Caco-2 (cell line): ENCODE data around the gene HDAC4. TPM values are rescaled to one million over a fixed set of nuclear protein-coding genes. Genes with fewer than 3 reads are reported as not detected.

ENCODE experiments used
- BruUV-seq: library from RNA; stranded (reverse); fragments of 400-500 nt; replicated peaks from 2 replicates; lab custom pipeline; 2021; lab: Mats Ljungman, UMichigan
- CTCF ChIA-PET: fragments of 300-600 bp; sonication (Branson Sonifier 250); formaldehyde crosslinking; loops from one replicate; lab custom pipeline; 2022; ENCODE audit warnings: antibody characterized with exemption; lab: Charles Lee
- POLR2A ChIA-PET: fragments of 300-600 bp; sonication (Branson Sonifier 250); formaldehyde crosslinking; loops from one replicate; lab custom pipeline; 2022; ENCODE audit warnings: antibody characterized with exemption; lab: Charles Lee
- DNase-seq, 2 experiments: peaks; one replicate each; pipeline versions ENCODE4 v3.0.0 to v3.0.0-alpha.2; 2020 to 2022
- H3K27me3 ChIP-seq: replicated peaks from 2 replicates; pipeline ENCODE4 v1.6.0; 2011; ENCODE audit warnings: low read length; ENCODE audit not compliant: control insufficient read depth, insufficient read depth
- H3K36me3 ChIP-seq: 2 replicates; pipeline ENCODE4 v1.5.1; 2011; ENCODE audit warnings: low read length; ENCODE audit not compliant: control insufficient read depth, insufficient read depth
- H3K4me1 ChIP-seq: fragments of 250-450 bp; sonication (Bioruptor Pico); 2 replicates; pipeline ENCODE4 v1.5.1; 2020; ENCODE audit warnings: mild to moderate bottlenecking
- H3K4me3 ChIP-seq: 2 replicates; pipeline ENCODE4 v1.5.1; 2011; ENCODE audit warnings: low read depth, mild to moderate bottlenecking, control low read depth, low read length
- H3K9me3 ChIP-seq: fragments of 250-450 bp; sonication (Bioruptor Pico); 2 replicates; pipeline ENCODE4 v1.5.1; 2020; ENCODE audit warnings: mild to moderate bottlenecking, moderate library complexity
- H3K27ac Mint-ChIP-seq: one replicate; pipeline ENCODE4 v1.8.0; 2022; ENCODE audit warnings: mixed read lengths; ENCODE audit not compliant: unreplicated experiment
- H3K27me3 Mint-ChIP-seq: one replicate; pipeline ENCODE4 v1.8.0; 2022; ENCODE audit warnings: mixed read lengths; ENCODE audit not compliant: insufficient read depth, unreplicated experiment
- H3K36me3 Mint-ChIP-seq: one replicate; pipeline ENCODE4 v1.8.0; 2022; ENCODE audit warnings: mild to moderate bottlenecking, mixed read lengths; ENCODE audit not compliant: insufficient read depth, unreplicated experiment
- H3K4me1 Mint-ChIP-seq: one replicate; pipeline ENCODE4 v1.8.0; 2022; ENCODE audit warnings: low read depth, mixed read lengths; ENCODE audit not compliant: unreplicated experiment
- H3K4me3 Mint-ChIP-seq: one replicate; pipeline ENCODE4 v1.8.0; 2022; ENCODE audit warnings: mild to moderate bottlenecking, moderate library complexity, mixed read lengths; ENCODE audit not compliant: unreplicated experiment
- H3K9me3 Mint-ChIP-seq: one replicate; pipeline ENCODE4 v1.8.0; 2022; ENCODE audit warnings: mixed read lengths; ENCODE audit not compliant: unreplicated experiment
- intact Hi-C: fragments of 100-400 bp; cut with micrococcal nuclease; formaldehyde crosslinking; loops from one replicate; pipeline ENCODE4 v1.10.0; 2022; ENCODE audit not compliant: unreplicated experiment
- total RNA-seq: library from RNA; stranded (reverse); gene quantifications from 2 replicates; pipeline ENCODE4 v1.2.3, GENCODE V29; 2022
- TF ChIP-seq, protein P1 (sequence below), 2 experiments: fragments of 200-600 bp in 1 of 2; IDR thresholded peaks; 1 replicate in 1 of 2; 2 replicates in 1 of 2; pipeline versions ENCODE4 v1.5.1 to v1.8.0; 2011 to 2022; ENCODE audit warnings: antibody characterized with exemption in 1 of 2, control low read depth in 1 of 2, inconsistent platforms in 1 of 2, low read depth in 1 of 2, low read length in 1 of 2, mild to moderate bottlenecking in 1 of 2, moderate library complexity in 1 of 2; ENCODE audit not compliant: insufficient read depth in 1 of 2, severe bottlenecking in 1 of 2, unreplicated experiment in 1 of 2

Gene HDAC4
- total RNA-seq, 1 experiment from 2014 or later = 15.5 TPM

DNA sequence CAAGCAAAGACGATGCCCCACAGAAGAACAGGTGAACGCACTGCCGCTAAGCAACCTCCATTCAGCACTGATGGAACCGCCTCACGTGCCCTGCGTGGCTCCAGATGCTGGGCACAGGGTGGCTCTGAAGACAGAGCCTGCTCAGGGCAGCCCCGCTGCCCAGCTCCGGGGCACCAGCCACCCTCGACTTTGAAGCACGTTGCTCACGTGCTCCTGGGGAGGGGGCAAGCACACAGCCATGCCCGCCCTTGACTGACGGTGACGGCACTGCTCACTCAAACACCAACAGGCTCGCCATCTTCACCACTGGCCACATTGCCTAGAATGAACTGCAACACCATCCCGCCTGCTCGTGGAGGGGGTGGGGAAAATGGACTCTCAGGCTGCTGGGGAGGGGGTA lies 251.3 kb downstream of the HDAC4 start:
- Mint-ChIP-seq H3K36me3 (no peaks in the 10 kb centered on the region), H3K9me3 (no peaks in the 10 kb centered on the region), H3K4me3 (no peak overlapping the region), H3K27me3 (no peaks in the 10 kb centered on the region), H3K27ac (no peak overlapping the region), H3K4me1 (no peaks in the 10 kb centered on the region)
- intact Hi-C loops = no loop called here
- CTCF ChIA-PET = no interaction called here
- no TSS peak for BruUV-seq
- POLR2A ChIA-PET = no interaction called here
- Histone ChIP-seq H3K4me3 (no peak overlapping the region), H3K27me3 (no peaks in the 10 kb centered on the region), H3K4me1 (no peaks in the 10 kb centered on the region), H3K9me3 (no peaks in the 10 kb centered on the region), H3K36me3 (no peaks in the 10 kb centered on the region)
- DNase-seq = no peak
- TF ChIP-seq, protein P1, sequence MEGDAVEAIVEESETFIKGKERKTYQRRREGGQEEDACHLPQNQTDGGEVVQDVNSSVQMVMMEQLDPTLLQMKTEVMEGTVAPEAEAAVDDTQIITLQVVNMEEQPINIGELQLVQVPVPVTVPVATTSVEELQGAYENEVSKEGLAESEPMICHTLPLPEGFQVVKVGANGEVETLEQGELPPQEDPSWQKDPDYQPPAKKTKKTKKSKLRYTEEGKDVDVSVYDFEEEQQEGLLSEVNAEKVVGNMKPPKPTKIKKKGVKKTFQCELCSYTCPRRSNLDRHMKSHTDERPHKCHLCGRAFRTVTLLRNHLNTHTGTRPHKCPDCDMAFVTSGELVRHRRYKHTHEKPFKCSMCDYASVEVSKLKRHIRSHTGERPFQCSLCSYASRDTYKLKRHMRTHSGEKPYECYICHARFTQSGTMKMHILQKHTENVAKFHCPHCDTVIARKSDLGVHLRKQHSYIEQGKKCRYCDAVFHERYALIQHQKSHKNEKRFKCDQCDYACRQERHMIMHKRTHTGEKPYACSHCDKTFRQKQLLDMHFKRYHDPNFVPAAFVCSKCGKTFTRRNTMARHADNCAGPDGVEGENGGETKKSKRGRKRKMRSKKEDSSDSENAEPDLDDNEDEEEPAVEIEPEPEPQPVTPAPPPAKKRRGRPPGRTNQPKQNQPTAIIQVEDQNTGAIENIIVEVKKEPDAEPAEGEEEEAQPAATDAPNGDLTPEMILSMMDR (IDR thresholded peaks at IDR 0.05; ENCODE audit: insufficient read depth in 1 of 2, low read depth in 1 of 2, low read length in 1 of 2, severe bottlenecking in 1 of 2, unreplicated experiment in 1 of 2) = no peak

DNA sequence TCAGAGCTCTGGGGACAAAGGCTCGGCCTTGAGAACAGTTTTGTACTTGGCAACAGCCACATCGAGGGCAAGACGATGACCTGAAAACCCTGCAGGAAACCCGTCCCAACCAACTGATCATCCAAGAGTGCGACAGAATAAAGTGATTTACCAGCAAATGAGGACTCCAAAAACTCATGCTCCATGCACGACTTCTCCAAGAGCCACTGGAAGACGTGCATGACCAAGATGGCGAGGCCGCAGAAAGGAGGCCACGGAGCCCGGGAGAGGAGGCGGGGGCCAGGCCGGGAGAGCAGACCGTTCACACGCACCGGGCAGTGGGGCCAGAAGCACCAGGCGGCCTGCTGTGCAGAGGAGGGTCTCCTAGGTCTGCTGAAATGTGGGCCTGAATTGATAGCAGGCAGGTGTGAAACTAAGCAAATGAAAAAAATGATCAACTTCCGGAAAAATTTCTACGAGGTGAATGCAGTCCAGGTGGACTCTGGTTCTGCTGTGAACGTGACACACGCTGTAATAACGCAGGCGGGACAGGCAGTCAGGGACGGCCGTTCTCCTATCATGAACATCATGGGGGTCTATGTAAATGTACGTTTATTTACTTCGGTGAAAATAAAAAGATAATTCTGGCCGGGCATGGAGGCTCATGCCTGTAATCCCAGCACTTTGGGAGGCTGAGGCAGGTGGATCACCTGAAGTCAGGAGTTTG lies 252.2 kb downstream of the HDAC4 start:
- Mint-ChIP-seq H3K9me3 (no peaks in the 10 kb centered on the region), H3K36me3 (no peaks in the 10 kb centered on the region), H3K4me3 (no peak overlapping the region), H3K27me3 (no peaks in the 10 kb centered on the region), H3K4me1 (no peaks in the 10 kb centered on the region), H3K27ac (no peak overlapping the region)
- BruUV-seq = no TSS peak
- ChIA-PET POLR2A (no interaction called here), CTCF (no interaction called here)
- Histone ChIP-seq H3K9me3 (no peaks in the 10 kb centered on the region), H3K4me3 (no peak overlapping the region), H3K27me3 (no peaks in the 10 kb centered on the region), H3K36me3 (no peaks in the 10 kb centered on the region; the same call in 1 of the 2 replicates), H3K4me1 (no peaks in the 10 kb centered on the region)
- DNase-seq = peak in 1 of 2 experiments; percentile 0
- TF ChIP-seq, protein P1 (IDR thresholded peaks at IDR 0.05; ENCODE audit: insufficient read depth in 1 of 2, low read depth in 1 of 2, low read length in 1 of 2, severe bottlenecking in 1 of 2, unreplicated experiment in 1 of 2) = no peak
- intact Hi-C loops = no loop called here

DNA sequence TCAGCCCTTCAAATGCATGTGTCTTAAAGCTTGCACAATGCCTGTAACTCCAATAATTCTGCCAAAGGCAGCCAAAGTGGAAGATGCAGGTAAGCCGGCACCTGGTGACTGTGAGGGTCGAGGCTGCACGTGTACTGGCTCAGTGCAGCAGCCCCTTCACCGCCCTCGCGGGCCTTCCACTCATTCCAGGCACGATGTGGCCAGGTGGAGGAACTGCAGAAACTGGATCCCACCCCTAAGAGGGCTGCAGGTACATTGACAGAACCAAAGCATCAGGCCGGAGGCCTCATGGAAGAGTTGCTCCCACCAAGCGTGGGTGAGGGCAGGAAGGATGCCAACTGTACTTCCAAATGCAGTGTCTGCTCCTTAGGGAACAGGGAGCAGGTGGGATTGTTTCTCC lies 253.4 kb downstream of the HDAC4 start:
- DNase-seq = no peak
- intact Hi-C loops = no loop called here
- H3K27me3 ChIP-seq = no peaks in the 10 kb centered on the region
- Mint-ChIP-seq H3K27me3 (no peaks in the 10 kb centered on the region), H3K27ac (no peak overlapping the region), H3K36me3 (no peaks in the 10 kb centered on the region), H3K4me3 (no peak overlapping the region), H3K9me3 (no peaks in the 10 kb centered on the region), H3K4me1 (no peaks in the 10 kb centered on the region)
- H3K4me3 ChIP-seq = no peak overlapping the region
- TF ChIP-seq, protein P1 (IDR thresholded peaks at IDR 0.05; ENCODE audit: insufficient read depth in 1 of 2, low read depth in 1 of 2, low read length in 1 of 2, severe bottlenecking in 1 of 2, unreplicated experiment in 1 of 2) = no peak
- ChIA-PET POLR2A (no interaction called here), CTCF (no interaction called here)
- no peaks in the 10 kb centered on the region for H3K9me3 ChIP-seq
- no TSS peak for BruUV-seq
- H3K36me3 ChIP-seq = no peaks in the 10 kb centered on the region; the same call in 1 of the 2 replicates
- no peaks in the 10 kb centered on the region for H3K4me1 ChIP-seq
